Stimulated activated memory B cell treated with anti-CD40 and anti-IgM and Interleukin-4, amounts not matched to agents 10 μg/mL and 1 μg/mL and 100 μg/mL, for 72 hours (primary cell): ENCODE results near the gene SLC6A18.

Experiments
- ATAC-seq: fragments of 150-1000 bp; cut with Tn5 transposase; 2 replicates; pipeline ENCODE4 v1.10.0; 2021
- H3K27ac Mint-ChIP-seq: one replicate; pipeline ENCODE4 v1.8.0; 2022; ENCODE audit warnings: mild to moderate bottlenecking, mixed read lengths
- H3K27me3 Mint-ChIP-seq: one replicate; pipeline ENCODE4 v1.8.0; 2022; ENCODE audit warnings: mixed read lengths
- H3K36me3 Mint-ChIP-seq: one replicate; pipeline ENCODE4 v1.8.0; 2022; ENCODE audit warnings: mixed read lengths
- H3K4me1 Mint-ChIP-seq: one replicate; pipeline ENCODE4 v1.8.0; 2022; ENCODE audit warnings: mixed read lengths
- H3K4me3 Mint-ChIP-seq: one replicate; pipeline ENCODE4 v1.8.0; 2022; ENCODE audit warnings: mild to moderate bottlenecking, moderate library complexity, mixed read lengths
- H3K9me3 Mint-ChIP-seq: one replicate; pipeline ENCODE4 v1.8.0; 2022; ENCODE audit warnings: mixed read lengths

The SLC6A18 gene

GRCh38 chr5:1206521-1207412 is 18.4 kb upstream of the SLC6A18 start:
- no peaks in the 10 kb centered on the region for H3K36me3 Mint-ChIP-seq
- peaks cover 40% of the 10 kb centered on the region for H3K27me3 Mint-ChIP-seq
- no peak overlapping the region for H3K4me3 Mint-ChIP-seq
- no peak overlapping the region for H3K27ac Mint-ChIP-seq
- H3K9me3 Mint-ChIP-seq = peaks cover 5% of the 10 kb centered on the region
- no peak for ATAC-seq
- no peaks in the 10 kb centered on the region for H3K4me1 Mint-ChIP-seq

DNA sequence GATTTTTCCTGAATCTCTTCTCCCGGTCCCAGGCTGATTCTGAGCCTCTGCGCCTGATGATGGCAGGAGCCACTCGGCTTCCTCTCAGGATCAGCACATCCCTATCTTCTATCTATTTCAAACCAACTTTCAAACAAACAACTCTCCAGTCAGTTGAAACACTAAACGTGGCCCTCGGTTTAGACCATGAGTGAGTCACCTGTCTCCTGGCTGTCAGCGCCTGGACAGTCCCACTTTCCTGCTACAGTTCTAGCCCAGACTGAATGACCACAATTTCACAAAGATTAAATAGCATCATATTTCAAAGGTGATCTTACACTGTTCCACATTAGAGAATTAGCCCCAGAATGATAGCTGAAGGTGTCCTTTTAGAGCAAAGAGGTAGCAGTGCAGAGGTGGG is 17.6 kb upstream of the SLC6A18 start:
- no peaks in the 10 kb centered on the region for H3K4me1 Mint-ChIP-seq
- H3K27me3 Mint-ChIP-seq = peaks cover 40% of the 10 kb centered on the region
- H3K9me3 Mint-ChIP-seq = peaks cover 5% of the 10 kb centered on the region
- H3K27ac Mint-ChIP-seq = no peak overlapping the region
- no peak for ATAC-seq
- no peak overlapping the region for H3K4me3 Mint-ChIP-seq
- no peaks in the 10 kb centered on the region for H3K36me3 Mint-ChIP-seq

DNA sequence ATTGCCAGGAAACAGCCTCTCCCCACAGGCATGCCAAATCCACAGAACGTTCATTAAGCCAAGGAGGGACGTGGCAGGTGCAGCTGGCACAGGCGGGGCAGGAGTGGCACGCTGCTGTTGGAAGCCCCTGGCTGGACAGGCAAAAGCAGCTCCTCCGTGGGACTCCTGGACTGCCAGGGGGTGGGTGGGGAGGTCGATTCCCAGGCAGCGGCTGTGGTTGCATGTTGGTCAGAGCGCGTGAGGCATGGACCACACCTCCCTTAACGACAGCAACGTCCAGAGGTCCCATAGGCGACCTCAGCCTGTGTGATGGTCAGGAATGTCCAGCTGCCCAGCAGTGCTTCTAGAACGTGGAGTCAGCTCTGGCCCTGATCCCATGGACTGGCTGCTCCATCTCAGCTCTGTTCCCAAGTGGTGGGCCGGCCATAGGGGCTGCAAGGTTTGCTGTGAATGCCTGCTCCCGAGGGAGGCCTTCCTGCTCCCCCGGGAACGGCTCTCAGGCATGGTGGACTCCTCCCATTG is 16.9 kb upstream of the SLC6A18 start:
- ATAC-seq = no peak
- H3K9me3 Mint-ChIP-seq = peaks cover 5% of the 10 kb centered on the region
- H3K36me3 Mint-ChIP-seq = no peaks in the 10 kb centered on the region
- peaks cover 40% of the 10 kb centered on the region for H3K27me3 Mint-ChIP-seq
- no peak overlapping the region for H3K4me3 Mint-ChIP-seq
- no peaks in the 10 kb centered on the region for H3K4me1 Mint-ChIP-seq
- no peak overlapping the region for H3K27ac Mint-ChIP-seq

GRCh38 chr5:1208743-1209488 is 16.3 kb upstream of the SLC6A18 start:
- H3K4me1 Mint-ChIP-seq = no peaks in the 10 kb centered on the region
- ATAC-seq = no peak
- no peaks in the 10 kb centered on the region for H3K36me3 Mint-ChIP-seq
- no peak overlapping the region for H3K27ac Mint-ChIP-seq
- H3K27me3 Mint-ChIP-seq = peaks cover 40% of the 10 kb centered on the region
- peaks cover 5% of the 10 kb centered on the region for H3K9me3 Mint-ChIP-seq
- H3K4me3 Mint-ChIP-seq = no peak overlapping the region

DNA sequence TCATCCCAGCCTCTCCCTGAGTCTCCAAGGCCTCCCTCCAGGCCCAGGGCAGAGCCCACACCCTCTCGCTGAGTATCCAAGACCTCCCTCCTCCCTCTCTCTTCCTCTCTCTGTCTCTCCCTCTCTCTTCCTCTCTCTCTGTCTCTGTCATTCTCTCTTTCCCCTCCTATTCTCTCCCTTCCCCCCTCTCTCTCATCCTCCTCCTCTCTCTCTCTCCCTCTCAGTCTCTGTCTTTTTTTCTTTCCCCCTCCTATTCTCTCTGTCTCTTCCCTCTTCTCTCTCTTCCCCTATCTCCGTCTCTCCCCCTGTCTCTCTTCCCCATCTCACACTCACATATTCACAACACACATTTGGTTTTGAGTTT is 15.7 kb upstream of the SLC6A18 start:
- Mint-ChIP-seq H3K4me3 (no peak overlapping the region), H3K36me3 (no peaks in the 10 kb centered on the region), H3K27ac (no peak overlapping the region), H3K9me3 (peaks cover 5% of the 10 kb centered on the region), H3K4me1 (no peaks in the 10 kb centered on the region), H3K27me3 (peaks cover 44% of the 10 kb centered on the region)
- no peak for ATAC-seq

- Mint-ChIP-seq H3K27me3 (peaks cover 44% of the 10 kb centered on the region), H3K27ac (no peak overlapping the region), H3K36me3 (no peaks in the 10 kb centered on the region), H3K4me3 (no peak overlapping the region), H3K4me1 (no peaks in the 10 kb centered on the region), H3K9me3 (peaks cover 5% of the 10 kb centered on the region)
- ATAC-seq = no peak
Observed at GRCh38 chr5:1209896-1210776, 15.0 kb upstream of the SLC6A18 start.

DNA sequence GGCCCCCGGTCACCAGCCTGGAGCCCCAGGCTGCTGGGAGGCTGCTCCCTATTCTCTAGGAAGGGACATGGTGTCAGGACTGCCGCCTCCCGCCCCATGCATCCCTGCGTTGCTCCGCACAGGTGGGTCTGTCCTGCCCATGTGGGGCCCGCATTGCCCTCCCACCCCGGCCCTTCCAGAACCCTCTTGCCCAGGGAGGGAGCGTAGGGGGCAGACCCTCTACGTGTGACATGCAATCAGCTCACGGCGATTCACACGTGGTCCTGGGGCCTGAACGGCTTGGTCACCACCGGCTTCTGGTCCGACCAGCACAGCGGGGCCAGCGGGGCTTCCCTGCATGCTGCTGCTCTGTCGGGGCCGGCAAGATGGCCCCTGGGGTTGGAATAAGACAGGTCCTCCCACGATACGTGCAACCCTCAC is 14.3 kb upstream of the SLC6A18 start:
- ATAC-seq = no peak
- no peaks in the 10 kb centered on the region for H3K4me1 Mint-ChIP-seq
- no peak overlapping the region for H3K4me3 Mint-ChIP-seq
- peaks cover 44% of the 10 kb centered on the region for H3K27me3 Mint-ChIP-seq
- H3K27ac Mint-ChIP-seq = no peak overlapping the region
- no peaks in the 10 kb centered on the region for H3K36me3 Mint-ChIP-seq
- H3K9me3 Mint-ChIP-seq = peaks cover 7% of the 10 kb centered on the region

GRCh38 chr5:1211701-1212100 is 13.5 kb upstream of the SLC6A18 start:
- no peak for ATAC-seq
- Mint-ChIP-seq H3K27ac (no peak overlapping the region), H3K4me3 (no peak overlapping the region), H3K4me1 (no peaks in the 10 kb centered on the region), H3K9me3 (peaks cover 9% of the 10 kb centered on the region), H3K36me3 (no peaks in the 10 kb centered on the region), H3K27me3 (peaks cover 39% of the 10 kb centered on the region)

DNA sequence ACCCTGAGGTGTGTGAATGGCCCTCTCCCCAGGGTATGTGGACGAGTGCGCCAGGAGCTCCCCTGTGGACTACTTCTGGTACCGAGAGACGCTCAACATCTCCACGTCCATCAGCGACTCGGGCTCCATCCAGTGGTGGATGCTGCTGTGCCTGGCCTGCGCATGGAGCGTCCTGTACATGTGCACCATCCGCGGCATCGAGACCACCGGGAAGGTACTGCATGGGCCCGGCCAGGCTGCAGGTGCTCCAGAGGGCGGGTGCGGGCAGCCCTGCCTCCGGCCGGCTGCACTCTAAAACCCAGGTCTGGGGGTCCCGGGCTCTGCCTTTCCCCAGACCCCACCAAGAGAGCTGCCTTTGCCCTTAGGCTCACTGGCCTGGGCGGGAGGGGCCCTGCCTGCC is 12.9 kb upstream of the SLC6A18 start:
- Mint-ChIP-seq H3K36me3 (no peaks in the 10 kb centered on the region), H3K4me1 (no peaks in the 10 kb centered on the region), H3K27ac (no peak overlapping the region), H3K27me3 (peaks cover 38% of the 10 kb centered on the region), H3K4me3 (no peak overlapping the region), H3K9me3 (peaks cover 9% of the 10 kb centered on the region)
- ATAC-seq = no peak

DNA sequence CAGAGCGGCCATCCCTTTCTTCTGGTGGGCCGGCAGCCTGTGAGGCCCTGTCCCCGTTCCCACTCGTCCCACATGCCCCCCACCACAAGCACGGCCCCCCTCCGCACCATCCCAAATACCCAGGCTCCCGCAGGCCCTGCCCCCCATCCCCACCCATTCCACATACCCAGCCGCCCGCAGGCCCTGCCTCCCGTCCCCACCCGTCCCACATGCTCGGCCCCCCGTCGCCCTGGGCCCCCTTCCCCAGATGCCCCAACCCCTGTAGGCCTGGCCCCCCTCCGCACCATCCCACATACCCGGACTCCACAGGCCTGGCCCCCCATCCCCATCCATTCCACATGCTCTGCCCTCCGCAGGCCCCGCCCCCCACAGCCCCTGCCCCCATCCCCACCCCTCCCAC is 12.3 kb upstream of the SLC6A18 start:
- Mint-ChIP-seq H3K36me3 (no peaks in the 10 kb centered on the region), H3K9me3 (peaks cover 9% of the 10 kb centered on the region), H3K27ac (no peak overlapping the region), H3K4me3 (no peak overlapping the region), H3K27me3 (peaks cover 38% of the 10 kb centered on the region), H3K4me1 (no peaks in the 10 kb centered on the region)
- ATAC-seq = peak; percentile 39

- no peak overlapping the region for H3K27ac Mint-ChIP-seq
- H3K9me3 Mint-ChIP-seq = peaks cover 9% of the 10 kb centered on the region
- no peak overlapping the region for H3K4me3 Mint-ChIP-seq
- no peak for ATAC-seq
- H3K27me3 Mint-ChIP-seq = peaks cover 45% of the 10 kb centered on the region
- H3K4me1 Mint-ChIP-seq = no peaks in the 10 kb centered on the region
- H3K36me3 Mint-ChIP-seq = no peaks in the 10 kb centered on the region
Observed at GRCh38 chr5:1213508-1214162, 11.5 kb upstream of the SLC6A18 start.

GRCh38 chr5:1214163-1214935 is 10.8 kb upstream of the SLC6A18 start:
- no peak for ATAC-seq
- Mint-ChIP-seq H3K4me1 (no peaks in the 10 kb centered on the region), H3K36me3 (no peaks in the 10 kb centered on the region), H3K9me3 (peaks cover 9% of the 10 kb centered on the region), H3K4me3 (no peak overlapping the region), H3K27me3 (peaks cover 48% of the 10 kb centered on the region), H3K27ac (no peak overlapping the region)

GRCh38 chr5:1214936-1215220 is 10.3 kb upstream of the SLC6A18 start:
- Mint-ChIP-seq H3K4me1 (no peaks in the 10 kb centered on the region), H3K36me3 (no peaks in the 10 kb centered on the region), H3K9me3 (peaks cover 9% of the 10 kb centered on the region), H3K4me3 (no peak overlapping the region), H3K27ac (no peak overlapping the region), H3K27me3 (peaks cover 48% of the 10 kb centered on the region)
- ATAC-seq = no peak
